ENCODE measurements around the gene EN1.

EN1 gene

DNA sequence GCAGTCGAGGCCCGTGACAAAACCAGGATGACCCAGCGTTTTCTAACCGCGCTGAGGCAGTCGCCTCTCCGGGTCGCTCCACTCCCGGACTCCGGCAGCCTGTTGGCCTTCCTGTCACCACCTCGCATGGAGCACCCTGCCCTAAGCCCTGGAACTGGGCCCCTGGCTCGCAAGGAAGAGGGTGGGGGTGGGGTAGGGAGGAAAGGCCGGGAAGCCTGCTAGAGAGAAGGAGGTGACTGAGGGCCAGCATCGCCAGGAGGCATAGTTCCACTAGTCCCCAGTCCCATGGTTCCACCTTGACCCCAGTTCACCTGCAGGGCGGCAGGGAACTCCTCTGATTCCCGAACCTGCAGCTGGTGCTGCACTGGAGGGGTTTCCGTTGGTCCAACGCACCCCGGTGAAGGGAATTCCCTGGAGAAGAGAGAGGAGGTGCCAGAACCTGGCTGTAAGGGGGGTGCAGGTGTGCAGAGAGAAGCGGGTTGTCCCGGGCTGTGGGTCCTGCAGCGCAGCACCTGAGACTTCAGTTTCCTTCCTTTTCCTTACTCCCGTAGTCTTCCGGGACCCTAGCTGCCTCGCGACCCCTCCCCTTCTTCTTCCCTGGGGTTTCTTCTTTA is 11.8 kb upstream of the EN1 start:
- H3K4me1 Mint-ChIP-seq, result peaks cover 14% of the 10 kb centered on the region
- no peak overlapping the region for H3K27ac Mint-ChIP-seq
- no peak overlapping the region for H3K4me3 Mint-ChIP-seq
- no peaks in the 10 kb centered on the region for H3K36me3 Mint-ChIP-seq
- peaks cover 52% of the 10 kb centered on the region for H3K27me3 Mint-ChIP-seq
- no peaks in the 10 kb centered on the region for H3K9me3 Mint-ChIP-seq

DNA sequence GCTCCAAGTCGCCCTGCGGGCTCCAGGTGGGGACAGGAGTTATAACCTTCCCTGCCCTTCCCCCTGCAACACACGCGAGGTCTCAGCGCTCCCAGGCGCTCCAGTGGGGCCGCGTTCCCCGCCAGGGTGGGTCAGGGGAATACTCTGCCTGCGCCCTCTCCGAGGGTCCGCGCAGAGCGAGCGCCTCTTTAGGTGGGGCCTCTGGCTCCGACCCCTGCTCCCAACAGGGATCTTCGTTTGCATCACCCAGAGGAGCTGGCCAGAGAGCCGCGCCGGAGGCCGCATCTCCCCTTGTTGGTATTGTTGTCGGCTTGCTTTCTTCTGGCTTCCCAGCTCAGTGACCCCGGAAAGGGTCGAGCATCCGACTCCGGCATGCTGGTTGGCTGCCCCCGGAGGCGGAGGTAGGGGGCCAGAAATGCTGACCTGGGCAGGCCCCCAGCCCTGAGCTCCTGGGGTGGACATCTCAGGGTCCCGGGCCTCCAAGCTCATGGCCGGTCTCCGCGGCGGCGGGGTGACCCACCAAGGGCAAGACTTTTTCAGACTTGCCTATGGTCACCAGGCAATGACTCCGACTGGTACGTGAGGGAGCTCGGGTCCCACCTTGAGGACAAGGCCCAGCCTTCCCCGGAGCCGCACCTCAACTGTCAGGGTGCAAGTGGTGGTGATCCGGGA is 11.2 kb upstream of the EN1 start:
- no peak overlapping the region for H3K4me3 Mint-ChIP-seq
- H3K4me1 Mint-ChIP-seq, result peaks cover 19% of the 10 kb centered on the region
- no peak overlapping the region for H3K27ac Mint-ChIP-seq
- no peaks in the 10 kb centered on the region for H3K9me3 Mint-ChIP-seq
- no peaks in the 10 kb centered on the region for H3K36me3 Mint-ChIP-seq
- H3K27me3 Mint-ChIP-seq, result peaks cover 55% of the 10 kb centered on the region

DNA sequence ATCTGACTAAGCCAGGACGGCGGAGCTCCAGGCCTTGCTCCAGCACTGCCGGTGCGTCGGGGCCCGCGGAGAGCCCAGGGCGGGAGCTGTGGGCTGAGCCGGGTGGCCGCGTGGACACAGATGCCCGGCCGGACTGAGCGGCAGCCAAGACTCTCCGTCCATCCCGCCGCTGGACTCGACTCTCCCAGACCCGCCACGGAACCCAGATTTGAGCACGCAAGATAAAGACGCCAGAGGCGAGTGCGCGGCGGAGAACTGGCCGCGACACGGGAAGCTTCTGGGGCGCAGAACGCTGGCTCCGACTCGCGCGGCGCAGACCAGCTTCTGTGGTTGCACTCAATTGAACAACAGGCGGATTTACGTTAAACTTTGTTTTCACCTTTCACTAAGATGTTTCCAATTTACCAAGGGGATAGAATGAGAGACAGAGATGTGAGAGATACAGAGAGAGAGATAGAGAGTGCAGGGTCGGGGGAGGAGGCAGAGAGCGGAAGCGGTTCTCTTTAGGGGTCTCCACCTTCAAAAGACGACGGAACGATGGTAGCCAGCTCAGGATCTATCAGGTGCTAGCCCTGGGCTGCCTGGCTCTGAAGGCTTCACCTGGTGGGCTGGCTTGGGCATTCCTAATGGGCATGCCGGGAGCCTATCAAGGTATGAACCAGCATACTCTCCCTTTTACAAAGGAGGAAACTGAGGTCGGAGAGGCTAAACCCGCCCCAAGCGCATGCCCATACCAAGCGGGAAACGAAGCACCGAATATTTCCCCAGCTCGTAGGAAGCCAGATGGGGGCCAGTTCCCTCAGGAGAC is 10.4 kb upstream of the EN1 start:
- Mint-ChIP-seq H3K27ac (peak overlapping the region; percentile 46), H3K4me3 (no peak overlapping the region), H3K4me1 (peaks cover 24% of the 10 kb centered on the region), H3K27me3 (peaks cover 60% of the 10 kb centered on the region), H3K36me3 (no peaks in the 10 kb centered on the region), H3K9me3 (no peaks in the 10 kb centered on the region)

DNA sequence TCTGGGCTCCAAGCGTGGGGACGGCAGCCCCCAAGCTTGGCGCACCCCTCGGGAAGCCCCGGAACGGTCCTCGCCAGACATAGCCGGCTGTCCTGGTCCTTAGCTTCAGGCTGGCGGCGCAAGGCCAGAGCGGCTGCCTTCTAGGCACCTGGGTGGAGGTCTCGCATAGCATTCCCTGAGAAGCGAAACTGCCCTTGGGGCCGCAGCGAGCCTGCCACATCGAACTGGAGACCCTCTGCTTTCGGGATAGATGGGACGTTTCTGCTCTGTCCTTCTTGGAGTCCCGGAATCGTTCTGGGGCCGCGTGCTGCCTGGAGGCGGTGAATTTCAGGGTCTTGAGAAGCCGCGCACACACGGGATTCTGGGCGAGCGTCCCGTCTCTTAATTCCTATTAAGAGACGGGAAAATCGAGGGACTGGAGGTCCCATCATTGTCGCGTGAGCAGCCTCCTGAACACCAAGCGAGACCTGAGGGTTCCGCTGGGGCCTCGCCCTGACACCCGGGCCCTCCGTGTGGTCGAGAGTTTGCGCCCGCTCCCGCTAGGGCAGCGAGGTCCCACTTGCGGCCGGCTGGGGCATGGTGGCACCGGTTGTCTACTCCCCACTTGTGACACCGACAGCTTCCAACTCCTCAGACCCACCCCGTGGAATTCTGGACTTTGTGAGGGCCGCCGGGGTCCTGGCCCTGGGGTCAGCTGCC is 9.7 kb upstream of the EN1 start:
- H3K27me3 Mint-ChIP-seq, result peaks cover 61% of the 10 kb centered on the region
- H3K9me3 Mint-ChIP-seq, result no peaks in the 10 kb centered on the region
- no peak overlapping the region for H3K27ac Mint-ChIP-seq
- H3K4me1 Mint-ChIP-seq, result peaks cover 24% of the 10 kb centered on the region
- no peaks in the 10 kb centered on the region for H3K36me3 Mint-ChIP-seq
- H3K4me3 Mint-ChIP-seq, result no peak overlapping the region

DNA sequence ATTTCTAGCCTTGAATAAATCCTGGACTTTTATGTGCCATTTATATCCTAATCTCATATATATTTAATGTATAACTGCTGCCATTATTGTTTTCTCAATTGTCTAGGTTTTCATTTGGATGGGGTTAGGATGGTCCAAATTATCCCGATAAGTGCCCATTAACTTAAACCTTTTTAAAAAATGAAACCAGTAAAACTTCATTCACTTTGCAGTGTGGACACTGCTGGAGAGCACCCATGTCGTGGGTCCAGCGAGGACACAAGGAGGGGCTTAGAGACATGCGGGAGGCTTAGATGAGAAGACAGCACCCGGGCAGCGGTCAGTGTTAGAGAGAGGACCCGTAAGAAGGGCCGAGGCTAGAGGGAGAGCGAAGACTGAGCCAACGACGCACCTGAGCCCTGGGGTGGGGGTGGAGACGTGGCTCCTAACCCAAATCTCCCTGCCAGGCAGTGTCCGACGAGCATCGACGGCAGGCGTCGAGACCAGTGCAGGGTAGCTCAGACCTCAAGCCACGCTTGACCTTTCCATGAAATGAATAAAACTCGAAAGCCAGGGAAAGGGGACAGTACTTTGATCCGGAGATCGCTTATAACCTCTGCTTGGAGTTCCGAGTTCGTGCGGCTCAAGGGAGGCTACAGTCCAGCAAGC is 9.0 kb upstream of the EN1 start:
- Mint-ChIP-seq H3K36me3 (no peaks in the 10 kb centered on the region), H3K4me3 (peak overlapping the region; percentile 76), H3K9me3 (no peaks in the 10 kb centered on the region), H3K4me1 (peaks cover 24% of the 10 kb centered on the region), H3K27me3 (peaks cover 62% of the 10 kb centered on the region), H3K27ac (no peak overlapping the region)

DNA sequence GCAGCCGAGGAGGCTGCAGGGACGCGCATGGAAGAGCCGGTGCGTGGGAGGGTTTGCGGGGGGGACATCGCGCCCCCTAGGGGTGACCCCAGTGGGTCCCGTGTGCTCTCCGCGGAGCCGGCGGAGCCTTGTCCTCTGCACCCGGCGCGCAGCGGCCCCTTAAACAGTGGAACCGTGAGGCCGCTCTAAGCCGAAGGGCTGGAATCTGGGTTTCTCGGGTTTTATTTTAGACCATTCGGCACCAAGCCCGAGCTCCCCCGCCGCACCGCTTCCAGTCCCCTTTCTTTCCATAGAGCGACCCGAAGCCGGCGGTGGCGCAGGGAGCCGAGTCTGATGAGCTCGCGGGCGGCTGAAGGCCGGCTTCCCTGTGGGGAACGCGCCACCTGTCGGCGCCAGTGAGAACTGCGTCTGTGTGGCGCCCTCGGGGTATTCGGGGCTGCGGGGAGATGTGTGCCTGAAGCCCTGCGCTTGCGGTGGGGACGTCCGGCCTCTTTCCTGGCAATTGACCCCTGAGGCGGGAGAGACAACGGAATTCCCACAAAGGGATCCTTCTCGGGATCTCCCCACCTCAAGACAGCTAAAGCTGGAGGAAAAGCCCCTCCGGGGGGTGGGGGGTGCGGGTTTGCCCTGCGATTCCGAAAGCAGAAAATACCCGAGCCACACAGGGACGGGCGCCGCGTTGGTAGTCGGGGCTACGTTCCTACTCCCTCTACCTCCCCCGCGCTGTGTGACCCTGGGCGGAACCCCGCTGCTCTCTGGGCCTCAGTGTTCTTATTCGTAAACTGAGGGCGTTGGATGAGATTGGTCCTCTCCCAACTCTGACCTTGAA is 8.2 kb upstream of the EN1 start:
- H3K4me1 Mint-ChIP-seq, result peaks cover 24% of the 10 kb centered on the region
- H3K27ac Mint-ChIP-seq, result no peak overlapping the region

DNA sequence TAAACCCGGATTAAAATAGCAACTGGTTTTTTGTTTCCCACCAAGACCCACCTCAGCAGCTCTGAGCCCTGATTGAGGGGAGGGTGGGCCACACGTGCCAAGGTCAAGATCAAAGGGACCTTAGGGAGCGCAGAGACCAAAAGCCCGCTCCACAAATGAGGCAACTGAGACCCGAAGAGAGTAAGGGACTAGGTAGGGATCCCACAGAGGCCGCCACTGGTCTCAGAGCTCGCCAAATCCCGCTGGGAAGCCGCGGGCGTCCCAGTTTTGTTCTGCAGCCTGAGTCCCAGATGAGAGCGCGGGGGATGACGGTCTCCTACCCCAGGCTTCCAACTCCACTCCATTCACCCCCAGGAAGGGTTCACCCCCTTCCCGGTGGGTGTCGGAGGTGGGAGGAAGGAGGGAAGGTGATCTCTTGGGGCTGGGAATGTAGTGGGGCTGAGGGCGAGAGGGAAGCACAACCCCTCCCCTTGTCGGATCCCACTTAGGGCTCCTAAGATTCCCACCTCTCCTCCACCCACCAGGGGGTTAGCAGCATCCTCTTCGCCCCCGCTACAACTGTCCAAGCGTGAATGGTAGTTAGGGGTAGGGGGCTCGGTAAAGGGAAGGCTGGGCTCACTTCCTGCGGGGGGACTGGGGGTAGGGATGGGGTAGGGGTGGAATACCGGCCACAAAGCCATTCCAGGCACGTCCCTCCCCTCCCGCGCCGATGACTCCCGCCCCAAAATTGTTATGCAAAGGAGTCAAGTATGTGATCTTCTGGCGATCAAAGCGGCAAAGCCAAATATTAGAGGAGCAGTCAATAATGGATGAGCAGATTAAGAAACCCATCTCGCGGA is 7.3 kb upstream of the EN1 start:
- Mint-ChIP-seq H3K4me3 (peak overlapping the region; percentile 42), H3K27me3 (peaks cover 60% of the 10 kb centered on the region), H3K27ac (peak overlapping the region; percentile 6), H3K9me3 (no peaks in the 10 kb centered on the region), H3K4me1 (peaks cover 24% of the 10 kb centered on the region), H3K36me3 (no peaks in the 10 kb centered on the region)

More for the DNA sequence above, 8.2 kb upstream of the EN1 start:
- peak overlapping the region; percentile 76 for H3K4me3 Mint-ChIP-seq
- H3K9me3 Mint-ChIP-seq, result no peaks in the 10 kb centered on the region
- H3K27me3 Mint-ChIP-seq, result peaks cover 64% of the 10 kb centered on the region
- no peaks in the 10 kb centered on the region for H3K36me3 Mint-ChIP-seq

DNA sequence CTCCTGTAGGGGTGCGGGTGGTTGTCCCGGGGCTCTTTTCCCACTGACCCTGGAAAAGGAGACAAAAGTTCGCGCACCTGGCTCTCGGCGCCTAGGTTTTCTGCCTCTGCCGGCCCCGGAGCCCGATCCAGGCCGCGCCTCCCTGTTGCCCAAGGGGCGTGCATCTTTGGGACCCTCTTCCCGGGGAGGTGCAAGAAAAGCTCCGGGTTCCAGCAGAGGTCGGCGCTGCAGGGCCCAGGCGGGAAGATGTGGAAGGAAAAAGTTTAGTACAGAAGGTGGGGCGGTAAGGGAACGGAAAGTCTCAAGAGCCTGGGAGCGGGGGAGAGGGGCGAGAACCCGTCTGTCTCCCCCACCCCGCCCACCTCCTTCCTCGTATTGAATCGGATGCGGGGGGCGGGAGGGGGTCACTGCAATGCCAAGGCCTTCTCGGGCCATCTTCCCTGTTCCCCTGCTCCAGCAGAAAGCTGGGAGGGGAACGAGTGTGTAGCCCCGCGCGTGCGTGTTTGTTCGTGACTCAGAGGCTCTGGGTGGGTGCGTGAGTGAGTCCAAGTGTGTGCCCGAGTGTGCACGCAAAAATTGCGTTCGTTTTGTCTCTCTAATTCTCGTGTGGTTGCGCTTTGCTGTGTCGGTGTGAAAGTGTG is 6.3 kb upstream of the EN1 start:
- H3K9me3 Mint-ChIP-seq, result no peaks in the 10 kb centered on the region
- no peaks in the 10 kb centered on the region for H3K36me3 Mint-ChIP-seq
- peaks cover 27% of the 10 kb centered on the region for H3K4me1 Mint-ChIP-seq
- no peak overlapping the region for H3K4me3 Mint-ChIP-seq
- peaks cover 59% of the 10 kb centered on the region for H3K27me3 Mint-ChIP-seq
- H3K27ac Mint-ChIP-seq, result peak overlapping the region; percentile 65

DNA sequence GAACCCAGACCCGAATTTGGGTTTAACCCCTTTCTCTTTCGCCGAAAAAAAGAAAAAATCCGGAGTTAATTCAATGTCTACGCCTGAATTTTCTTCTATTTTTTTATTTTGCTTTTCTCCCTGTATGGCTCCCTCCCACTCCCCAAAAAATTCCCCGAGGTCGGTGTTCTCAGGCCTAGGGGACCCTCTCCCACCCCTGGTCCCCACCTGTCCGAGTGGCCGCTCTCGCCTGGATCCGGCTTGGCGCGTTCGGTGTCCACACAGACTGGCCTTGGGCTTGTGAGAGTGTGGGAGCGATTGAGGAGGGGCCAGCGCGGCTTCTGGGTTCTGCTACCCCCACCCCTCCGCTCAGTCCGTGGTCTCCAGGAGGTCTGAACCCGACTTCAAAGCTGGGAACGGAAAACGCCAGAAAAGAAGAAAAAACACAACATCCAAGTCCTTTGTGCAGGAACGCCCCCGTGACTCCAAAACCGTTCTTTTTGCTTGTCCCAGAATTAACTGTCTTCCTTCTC is 5.7 kb upstream of the EN1 start:
- Mint-ChIP-seq H3K4me1 (peaks cover 30% of the 10 kb centered on the region), H3K27me3 (peaks cover 62% of the 10 kb centered on the region), H3K36me3 (no peaks in the 10 kb centered on the region), H3K27ac (peak overlapping the region; percentile 65), H3K9me3 (no peaks in the 10 kb centered on the region), H3K4me3 (no peak overlapping the region)

DNA sequence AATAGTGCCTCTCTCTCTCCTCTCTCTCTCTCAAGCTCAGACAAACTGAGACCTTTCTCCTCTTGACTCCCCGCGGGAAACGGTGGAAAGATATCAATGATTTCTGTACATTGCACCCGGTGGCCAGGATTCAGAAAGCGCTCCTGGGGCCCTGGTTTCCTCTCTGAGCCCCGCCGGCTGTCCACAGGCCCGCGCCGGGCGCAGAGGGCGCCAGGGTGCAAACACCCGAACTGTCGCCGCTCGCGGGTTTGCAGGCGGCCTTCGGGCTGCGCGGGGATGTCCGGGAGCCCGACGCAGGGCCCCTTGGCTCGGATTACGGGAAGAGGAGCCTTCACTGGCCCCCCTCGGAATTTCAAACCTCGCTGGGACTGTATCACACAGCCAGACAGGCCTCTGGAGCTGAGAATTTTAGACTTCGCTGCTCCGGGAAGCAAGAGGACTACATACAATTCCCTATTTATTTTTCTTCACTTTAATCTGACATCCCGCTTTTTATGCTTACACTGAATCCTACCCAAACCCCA is 5.2 kb upstream of the EN1 start:
- no peak overlapping the region for H3K27ac Mint-ChIP-seq
- H3K27me3 Mint-ChIP-seq, result peaks cover 59% of the 10 kb centered on the region
- peaks cover 28% of the 10 kb centered on the region for H3K4me1 Mint-ChIP-seq
- H3K9me3 Mint-ChIP-seq, result no peaks in the 10 kb centered on the region
- no peaks in the 10 kb centered on the region for H3K36me3 Mint-ChIP-seq
- no peak overlapping the region for H3K4me3 Mint-ChIP-seq

DNA sequence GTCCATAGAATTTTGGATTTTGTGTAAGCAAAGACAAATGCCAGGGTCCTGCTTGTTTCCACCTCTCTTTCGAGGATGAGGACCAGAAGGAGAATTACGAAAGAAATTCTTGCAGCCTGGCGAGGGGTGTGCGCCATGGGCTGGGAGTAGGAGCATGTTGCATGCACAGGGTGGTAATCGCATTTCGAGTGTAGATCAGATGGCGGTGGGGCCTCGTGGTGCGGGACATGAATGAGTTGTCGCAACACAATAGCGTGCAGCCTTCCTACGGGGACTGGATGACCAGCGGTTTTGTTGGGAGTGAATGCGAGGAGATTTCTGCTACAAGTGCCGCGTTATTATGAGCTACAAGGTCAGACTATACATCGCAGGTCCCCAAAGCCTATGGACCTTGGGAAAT is 4.2 kb upstream of the EN1 start:
- H3K4me1 Mint-ChIP-seq, result peaks cover 31% of the 10 kb centered on the region
- H3K9me3 Mint-ChIP-seq, result no peaks in the 10 kb centered on the region
- no peaks in the 10 kb centered on the region for H3K36me3 Mint-ChIP-seq
- H3K4me3 Mint-ChIP-seq, result no peak overlapping the region
- no peak overlapping the region for H3K27ac Mint-ChIP-seq
- peaks cover 60% of the 10 kb centered on the region for H3K27me3 Mint-ChIP-seq

DNA sequence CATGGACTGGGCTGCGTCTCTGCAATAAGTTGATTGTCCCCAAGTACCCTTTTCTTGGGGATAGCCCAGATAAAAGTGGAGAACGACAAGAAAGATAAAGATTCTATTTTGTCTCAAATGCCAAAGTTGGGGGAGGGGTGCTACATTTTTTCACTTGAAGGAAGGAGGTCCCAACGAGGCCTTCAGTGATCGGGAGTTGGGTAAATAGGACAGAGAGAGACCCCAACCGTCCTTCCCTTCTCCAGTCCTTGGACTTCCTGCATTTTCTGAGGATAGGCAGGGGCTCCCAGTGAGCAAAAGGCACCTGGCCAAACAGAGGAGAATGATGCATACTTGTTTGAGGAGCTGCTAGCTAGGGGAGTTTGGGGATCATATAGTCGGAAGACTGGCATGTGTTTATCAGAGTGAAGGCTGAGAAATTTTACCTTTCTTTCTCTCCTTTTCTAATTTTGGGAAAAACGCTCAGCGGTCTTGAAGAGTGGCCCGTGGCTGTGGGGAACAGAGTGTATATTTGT is 3.5 kb upstream of the EN1 start:
- H3K4me3 Mint-ChIP-seq, result no peak overlapping the region
- H3K4me1 Mint-ChIP-seq, result peaks cover 26% of the 10 kb centered on the region
- H3K27me3 Mint-ChIP-seq, result peaks cover 55% of the 10 kb centered on the region
- no peaks in the 10 kb centered on the region for H3K36me3 Mint-ChIP-seq
- H3K27ac Mint-ChIP-seq, result peak overlapping the region; percentile 39
- no peaks in the 10 kb centered on the region for H3K9me3 Mint-ChIP-seq
